Posterior vena cava (tissue), 2 donors: ENCODE measurements around the gene TXLNG. TPM values are rescaled to one million over a fixed set of nuclear protein-coding genes. Genes with fewer than 3 reads are reported as not detected.

Experiments
- DNase-seq: peaks from one replicate; pipeline ENCODE4 v3.0.0-alpha.2; 2020; ENCODE audit warnings: low spot score
- intact Hi-C, 2 donors: fragments of 100-400 bp; cut with DNase I; formaldehyde crosslinking; loops; one replicate each; pipeline versions ENCODE4 v1.14.1 to v1.14.2; 2022 to 2023
- total RNA-seq, 2 donors: library from RNA; stranded (reverse); fragmentation: NEBNext Ultra II Directional; extraction: Animal tissue kit (Norgen Biotek cat#: 25700); gene quantifications; one replicate each; pipeline ENCODE4 v1.2.1, GENCODE V29; 2021
- donor health status: DM: yes; HTN: yes; CAD: no.
- donor health status: DM: yes; HTN: yes; CAD: no.

The TXLNG gene
- total RNA-seq, 2 donors from 2014 or later = 8.6 to 9.0 TPM

DNA sequence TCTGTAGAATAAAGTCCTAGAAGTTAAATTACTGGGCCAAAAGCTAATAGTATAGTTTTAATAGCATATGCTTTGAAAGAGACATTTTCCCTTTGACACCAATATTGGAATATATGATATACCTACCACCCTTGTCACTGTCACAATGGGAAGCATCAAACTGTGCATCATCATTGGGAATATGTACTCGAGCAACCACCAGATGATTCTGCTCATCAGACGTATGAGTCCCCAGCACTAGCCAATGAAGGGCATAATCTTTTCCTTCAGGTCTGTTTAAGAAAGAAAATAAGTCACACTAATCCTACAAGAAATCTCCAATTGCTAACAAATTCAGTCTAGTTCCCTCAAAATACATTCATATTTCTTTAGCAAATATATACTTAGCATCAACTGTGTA, 76.6 kb downstream of the TXLNG start:
- intact Hi-C loops = no loop called here
- no peak for DNase-seq

GRCh38 chrX:16867947-16868346, 81.7 kb downstream of the TXLNG start:
- intact Hi-C loops = no loop called here
- DNase-seq = no peak

DNA sequence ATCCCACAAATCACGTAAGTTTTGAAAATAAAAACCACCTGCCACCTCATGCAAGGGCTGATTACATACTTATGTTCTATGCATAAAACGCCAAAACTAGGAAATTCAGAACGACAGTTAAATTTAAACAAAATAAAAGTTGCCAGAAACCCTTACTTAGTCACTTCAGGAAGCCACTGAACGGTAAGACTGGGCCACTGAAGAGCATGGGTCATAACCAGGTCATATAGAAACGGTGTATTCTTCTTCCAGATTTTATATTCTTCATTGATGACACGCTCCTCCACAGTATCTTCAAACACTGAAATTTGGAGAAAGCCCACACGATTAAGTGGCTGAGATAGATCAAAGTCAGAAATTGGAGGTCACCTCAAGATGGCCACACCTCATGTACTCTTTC, 82.7 kb downstream of the TXLNG start:
- DNase-seq = no peak
- intact Hi-C loops = no loop called here

- intact Hi-C loops = no loop called here
- no peak for DNase-seq
Measured at GRCh38 chrX:16869393-16870094, 83.3 kb downstream of the TXLNG start.

- DNase-seq = peak; percentile 98
- intact Hi-C loops = no loop called here
Measured at GRCh38 chrX:16870095-16870861, 84.0 kb downstream of the TXLNG start, which contains the start of gene RBBP7. TSS of gene RBBP7 (minus strand) at chrX:16870362. CDS start at chrX:16870053, 309 bp downstream.

GRCh38 chrX:16870862-16871815, 84.9 kb downstream of the TXLNG start:
- peak; percentile 86 for DNase-seq
- intact Hi-C loops = no loop called here

- intact Hi-C loops = no loop called here
- DNase-seq = no peak
Measured at GRCh38 chrX:16873106-16873505, 86.8 kb downstream of the TXLNG start.

DNA sequence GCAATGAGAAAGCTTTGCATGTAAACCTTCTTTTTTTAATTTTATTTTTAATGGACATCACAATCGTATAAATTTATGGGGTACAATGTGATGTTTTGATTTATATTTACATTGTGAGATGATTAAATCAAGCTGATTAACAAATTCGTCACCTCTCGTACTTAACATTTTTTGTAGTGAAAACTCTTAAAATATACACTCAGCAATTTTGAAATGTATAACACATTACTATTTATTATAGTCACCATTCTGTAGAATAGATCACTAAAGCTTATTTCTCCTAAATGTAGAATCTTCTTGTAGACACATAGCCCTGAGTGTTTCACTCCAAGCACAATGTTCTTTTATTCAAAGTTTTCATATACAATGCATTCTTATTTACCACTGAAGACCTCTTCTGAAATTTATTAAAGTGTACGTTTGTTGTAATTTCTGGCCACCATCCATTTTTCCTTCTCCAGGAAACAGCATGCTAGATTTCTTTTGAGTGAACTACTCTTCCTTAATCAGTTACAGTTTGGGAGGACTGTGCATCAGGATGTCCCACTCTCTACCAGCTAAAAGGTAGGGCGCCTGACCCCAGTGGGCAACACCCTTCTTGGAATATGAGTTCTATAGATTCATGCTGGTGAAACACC, 88.3 kb downstream of the TXLNG start:
- no peak for DNase-seq
- intact Hi-C loops = no loop called here

DNA sequence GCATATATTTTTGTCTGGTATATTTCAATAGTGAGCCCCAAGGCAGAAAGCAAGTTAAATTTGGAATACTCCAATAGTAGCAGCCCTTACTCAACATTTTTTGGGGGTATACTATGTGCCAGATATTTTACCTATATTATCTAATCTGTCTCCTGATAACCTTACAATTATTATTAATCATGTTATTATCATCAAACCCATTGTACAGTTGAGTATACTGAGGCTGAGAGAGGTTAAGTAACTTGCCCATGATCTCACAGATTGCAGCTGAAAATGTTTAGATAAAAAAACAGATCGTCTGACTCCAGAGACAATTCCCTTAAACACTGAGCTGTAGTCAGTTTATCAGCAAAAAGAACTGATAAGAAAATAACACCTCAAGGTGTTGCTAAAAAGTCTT, 90.4 kb downstream of the TXLNG start:
- DNase-seq = no peak
- intact Hi-C loops = no loop called here

DNA sequence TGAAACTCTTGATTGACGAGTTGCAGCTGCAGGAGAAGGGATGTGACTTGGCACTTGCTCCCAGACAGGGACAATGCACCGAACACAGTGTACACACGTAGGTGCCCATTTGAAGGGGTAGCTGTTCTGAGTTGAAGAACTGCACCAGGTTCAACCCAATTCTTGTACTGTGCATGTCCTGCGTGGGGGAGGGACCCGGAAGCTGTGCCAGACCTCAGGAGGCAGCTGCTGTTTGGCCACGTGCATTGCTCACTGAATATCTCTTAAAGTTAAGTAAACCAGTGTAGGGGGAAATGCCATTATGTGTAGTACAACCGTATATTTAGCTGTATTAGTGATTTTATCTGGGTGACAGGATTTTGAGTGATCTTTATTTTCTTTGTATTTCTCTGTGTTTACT, 95.9 kb downstream of the TXLNG start:
- no peak for DNase-seq
- intact Hi-C loops = no loop called here

DNA sequence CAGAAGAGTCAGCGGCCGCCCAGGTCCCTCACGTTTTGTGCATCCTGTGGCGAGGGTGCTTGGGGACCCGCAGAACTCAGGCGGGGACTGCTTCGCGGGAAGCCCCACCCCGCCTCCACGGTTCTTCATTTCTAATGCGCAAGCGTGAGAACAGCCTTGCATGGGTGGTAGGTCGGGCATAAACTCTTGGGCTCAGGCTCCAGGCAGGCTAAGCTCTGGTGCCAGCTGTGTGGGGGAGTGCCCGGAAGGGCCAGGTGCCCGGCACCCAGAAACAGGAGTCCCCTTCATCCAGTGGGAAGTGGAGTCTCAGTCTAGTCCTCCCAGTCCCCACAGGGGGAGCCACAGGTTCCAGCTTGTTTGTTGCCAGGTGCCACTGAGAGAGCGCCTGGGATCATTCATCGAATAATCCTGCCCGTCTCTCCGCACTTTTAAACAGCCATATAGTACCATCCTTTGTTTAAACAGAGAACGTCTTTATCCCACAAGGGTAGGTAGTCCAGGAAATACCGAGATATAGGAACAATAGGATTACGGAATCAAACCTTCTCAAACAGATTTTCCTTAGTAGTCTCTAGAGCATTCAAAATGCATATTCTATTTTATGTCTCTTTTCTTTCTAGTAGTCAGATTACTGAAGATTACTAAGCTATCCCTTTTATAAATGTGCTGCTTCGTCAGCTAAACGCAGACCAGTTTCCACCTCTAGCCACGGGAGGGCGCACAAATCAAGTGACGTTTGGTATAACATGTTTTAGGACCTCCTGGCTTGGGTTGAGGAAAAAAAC, 96.6 kb downstream of the TXLNG start:
- intact Hi-C loops = no loop called here
- peak; percentile 85 for DNase-seq

GRCh38 chrX:16883487-16883804, 97.2 kb downstream of the TXLNG start:
- intact Hi-C loops = no loop called here
- DNase-seq = no peak

GRCh38 chrX:16885628-16886027, 99.4 kb downstream of the TXLNG start:
- intact Hi-C loops = no loop called here
- DNase-seq = no peak

GRCh38 chrX:16892504-16893362, 106.5 kb downstream of the TXLNG start:
- intact Hi-C loops = no loop called here
- no peak for DNase-seq
